ENCODE results near the gene RNF126. TPM values are rescaled to one million over a fixed set of nuclear protein-coding genes. Genes with fewer than 3 reads are reported as not detected.

The RNF126 gene
- total RNA-seq, 1 donor from 2014 or later: 41.6 TPM

DNA sequence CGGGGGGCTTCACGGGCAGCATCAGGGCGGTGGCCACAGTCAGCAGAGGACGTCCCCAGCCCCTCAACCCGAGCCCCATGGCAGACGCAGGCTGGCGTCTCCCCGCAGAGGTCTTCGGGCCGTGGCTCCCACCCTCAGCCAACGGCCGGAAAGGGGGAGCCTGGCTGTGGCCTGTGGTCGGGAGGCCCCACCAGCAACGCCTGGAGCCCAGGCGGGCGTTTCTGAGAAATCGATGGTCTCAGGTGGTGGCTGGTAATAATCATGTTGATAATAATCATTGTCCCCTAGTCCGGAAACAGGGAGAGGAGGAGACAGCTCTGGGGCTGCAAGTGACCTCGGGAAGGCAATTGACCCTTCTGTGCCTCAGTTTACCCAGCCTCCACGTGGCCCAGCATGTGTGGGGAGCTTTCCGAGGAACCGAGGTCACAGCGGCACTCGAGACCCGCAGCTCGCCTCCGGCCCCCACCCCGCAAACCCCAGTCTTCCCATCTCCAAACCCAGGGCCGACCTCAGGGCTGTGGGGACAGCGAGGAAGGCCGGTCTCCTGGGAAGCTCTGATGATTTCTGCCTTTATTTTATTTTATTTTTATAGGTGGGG lies 32.4 kb upstream of the RNF126 start, which contains the start of gene PRSS57:
Gene PRSS57 (minus strand): TSS at position 101 of the 598 bp plus-strand sequence. CDS start 22 bp downstream, at position 79.
- DNase-seq (ENCODE audit: low spot score in 2 of 2, unreplicated experiment in 2 of 2): no peak
- H3K36me3 Mint-ChIP-seq: no peaks in the 10 kb centered on the region
- no peak within 1 kb of the TSS for H3K27ac Mint-ChIP-seq
- TF ChIP-seq, protein P1, sequence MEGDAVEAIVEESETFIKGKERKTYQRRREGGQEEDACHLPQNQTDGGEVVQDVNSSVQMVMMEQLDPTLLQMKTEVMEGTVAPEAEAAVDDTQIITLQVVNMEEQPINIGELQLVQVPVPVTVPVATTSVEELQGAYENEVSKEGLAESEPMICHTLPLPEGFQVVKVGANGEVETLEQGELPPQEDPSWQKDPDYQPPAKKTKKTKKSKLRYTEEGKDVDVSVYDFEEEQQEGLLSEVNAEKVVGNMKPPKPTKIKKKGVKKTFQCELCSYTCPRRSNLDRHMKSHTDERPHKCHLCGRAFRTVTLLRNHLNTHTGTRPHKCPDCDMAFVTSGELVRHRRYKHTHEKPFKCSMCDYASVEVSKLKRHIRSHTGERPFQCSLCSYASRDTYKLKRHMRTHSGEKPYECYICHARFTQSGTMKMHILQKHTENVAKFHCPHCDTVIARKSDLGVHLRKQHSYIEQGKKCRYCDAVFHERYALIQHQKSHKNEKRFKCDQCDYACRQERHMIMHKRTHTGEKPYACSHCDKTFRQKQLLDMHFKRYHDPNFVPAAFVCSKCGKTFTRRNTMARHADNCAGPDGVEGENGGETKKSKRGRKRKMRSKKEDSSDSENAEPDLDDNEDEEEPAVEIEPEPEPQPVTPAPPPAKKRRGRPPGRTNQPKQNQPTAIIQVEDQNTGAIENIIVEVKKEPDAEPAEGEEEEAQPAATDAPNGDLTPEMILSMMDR (IDR thresholded peaks at IDR 0.05; ENCODE audit: unreplicated experiment): no peak
- no peaks in the 10 kb centered on the region for H3K27me3 Mint-ChIP-seq (ENCODE audit: low read depth)
- no peaks in the 10 kb centered on the region for H3K9me3 Mint-ChIP-seq
- H3K4me1 Mint-ChIP-seq: no peaks in the 10 kb centered on the region
- H3K4me3 Mint-ChIP-seq: no peak within 1 kb of the TSS

GRCh38 chr19:694481-695351 lies 31.7 kb upstream of the RNF126 start:
- TF ChIP-seq, protein P1 (IDR thresholded peaks at IDR 0.05; ENCODE audit: unreplicated experiment): no peak
- Mint-ChIP-seq H3K27me3 (ENCODE audit: low read depth) (no peaks in the 10 kb centered on the region), H3K36me3 (no peaks in the 10 kb centered on the region), H3K4me3 (no peak overlapping the region), H3K27ac (no peak overlapping the region), H3K4me1 (no peaks in the 10 kb centered on the region), H3K9me3 (no peaks in the 10 kb centered on the region)
- DNase-seq (ENCODE audit: low spot score in 2 of 2, unreplicated experiment in 2 of 2): no peak

DNA sequence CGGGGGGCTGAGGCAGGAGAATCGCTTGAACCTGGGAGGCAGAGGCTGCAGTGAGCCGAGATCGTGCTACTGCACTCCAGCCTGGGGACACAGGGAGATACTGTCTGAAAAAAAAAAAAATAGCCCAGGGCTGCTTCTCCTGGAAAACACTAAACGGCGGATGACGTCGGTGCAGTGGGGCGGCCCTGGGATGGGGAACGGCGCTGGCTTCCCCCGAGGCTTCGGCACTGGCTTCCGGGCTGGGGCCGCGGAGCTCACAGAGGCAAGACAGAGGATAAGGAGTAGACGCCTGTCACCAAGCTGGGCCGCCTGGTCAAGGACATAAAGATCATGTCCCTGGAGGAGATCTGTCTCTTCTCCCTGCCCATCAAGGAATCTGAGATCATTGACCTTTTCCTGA lies 27.2 kb upstream of the RNF126 start:
- DNase-seq (ENCODE audit: low spot score in 2 of 2, unreplicated experiment in 2 of 2): no peak
- H3K36me3 Mint-ChIP-seq: no peaks in the 10 kb centered on the region
- H3K27ac Mint-ChIP-seq: no peak overlapping the region
- TF ChIP-seq, protein P1 (IDR thresholded peaks at IDR 0.05; ENCODE audit: unreplicated experiment): no peak
- no peak overlapping the region for H3K4me3 Mint-ChIP-seq
- no peaks in the 10 kb centered on the region for H3K9me3 Mint-ChIP-seq
- H3K27me3 Mint-ChIP-seq (ENCODE audit: low read depth): no peaks in the 10 kb centered on the region
- no peaks in the 10 kb centered on the region for H3K4me1 Mint-ChIP-seq

DNA sequence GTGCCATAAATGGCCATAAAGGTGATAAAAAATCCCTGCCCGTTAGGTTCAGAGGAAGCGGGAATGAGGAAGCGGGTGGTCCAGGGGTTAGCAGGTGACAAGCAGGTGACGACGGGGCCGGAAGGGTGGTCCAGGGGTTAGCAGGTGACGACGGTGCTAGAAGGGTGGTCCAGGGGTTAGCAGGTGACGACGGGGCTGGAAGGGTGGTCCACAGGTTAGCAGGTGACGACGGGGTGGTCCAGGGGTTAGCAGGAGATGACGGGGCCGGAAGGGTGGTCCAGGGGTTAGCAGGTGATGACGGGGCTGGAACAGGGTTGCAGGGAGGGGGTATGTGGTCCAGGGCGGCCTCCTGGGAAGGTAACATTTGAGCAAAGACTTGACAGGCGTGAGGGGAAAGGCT lies 26.0 kb upstream of the RNF126 start:
- Mint-ChIP-seq H3K27ac (no peak overlapping the region), H3K9me3 (no peaks in the 10 kb centered on the region), H3K4me1 (no peaks in the 10 kb centered on the region), H3K36me3 (no peaks in the 10 kb centered on the region), H3K4me3 (no peak overlapping the region), H3K27me3 (ENCODE audit: low read depth) (no peaks in the 10 kb centered on the region)
- TF ChIP-seq, protein P1 (IDR thresholded peaks at IDR 0.05; ENCODE audit: unreplicated experiment): no peak
- DNase-seq (ENCODE audit: low spot score in 2 of 2, unreplicated experiment in 2 of 2): no peak

GRCh38 chr19:688214-688613 lies 25.2 kb upstream of the RNF126 start:
- Mint-ChIP-seq H3K27me3 (ENCODE audit: low read depth) (no peaks in the 10 kb centered on the region), H3K4me3 (no peak overlapping the region), H3K9me3 (no peaks in the 10 kb centered on the region)

More at GRCh38 chr19:688214-688613, 25.2 kb upstream of the RNF126 start:
- DNase-seq (ENCODE audit: low spot score in 2 of 2, unreplicated experiment in 2 of 2): no peak
- Mint-ChIP-seq H3K27ac (no peak overlapping the region), H3K36me3 (no peaks in the 10 kb centered on the region), H3K4me1 (no peaks in the 10 kb centered on the region)
- TF ChIP-seq, protein P1 (IDR thresholded peaks at IDR 0.05; ENCODE audit: unreplicated experiment): no peak

Data from mesothelial cell of epicardium (in vitro differentiated cells).